Stimulated activated CD4-positive, alpha-beta T cell treated with anti-CD3 and anti-CD28 coated beads, Interleukin-12 subunit alpha, Interleukin-12 subunit beta, amount 100 ng/mL, for 48 hours (primary cell): ENCODE data around the gene BTBD3.

Experiments
- DNase-seq, 3 donors: peaks; one replicate each; pipeline ENCODE4 v3.0.0-alpha.2; 2020; ENCODE audit warnings: low read depth in 2 of 3, low spot score in 1 of 3

BTBD3 gene

GRCh38 chr20:11912659-11913415 lies 4.9 kb upstream of the BTBD3 start:
- DNase-seq = no peak

- no peak for DNase-seq
Measured at GRCh38 chr20:11918391-11918845, 725 bp downstream of the BTBD3 start.

GRCh38 chr20:11918981-11919380 lies 1.3 kb downstream of the BTBD3 start:
- DNase-seq = no peak

GRCh38 chr20:11919581-11919980 lies 1.9 kb downstream of the BTBD3 start:
- DNase-seq = no peak

- no peak for DNase-seq
Measured at GRCh38 chr20:11920083-11920482, 2.4 kb downstream of the BTBD3 start.

GRCh38 chr20:11921321-11921720 lies 3.6 kb downstream of the BTBD3 start:
- no peak for DNase-seq

GRCh38 chr20:11922561-11922960 lies 4.9 kb downstream of the BTBD3 start:
- no peak for DNase-seq

- DNase-seq = no peak
Measured at GRCh38 chr20:11924923-11925322, 7.2 kb downstream of the BTBD3 start.

- DNase-seq = no peak
Measured at GRCh38 chr20:11926292-11926998, 8.8 kb downstream of the BTBD3 start.

GRCh38 chr20:11929947-11930346 lies 12.3 kb downstream of the BTBD3 start:
- DNase-seq = no peak

- DNase-seq = no peak
Measured at GRCh38 chr20:11935212-11936154, 17.8 kb downstream of the BTBD3 start.

- no peak for DNase-seq
Measured at GRCh38 chr20:11936157-11936556, 18.5 kb downstream of the BTBD3 start.

GRCh38 chr20:11937230-11937629 lies 19.5 kb downstream of the BTBD3 start:
- no peak for DNase-seq

GRCh38 chr20:11941593-11942246 lies 24.0 kb downstream of the BTBD3 start:
- no peak for DNase-seq

GRCh38 chr20:11943778-11944177 lies 26.1 kb downstream of the BTBD3 start:
- no peak for DNase-seq

GRCh38 chr20:11948806-11949205 lies 31.1 kb downstream of the BTBD3 start:
- no peak for DNase-seq

GRCh38 chr20:11949711-11950110 lies 32.0 kb downstream of the BTBD3 start:
- DNase-seq = no peak

- no peak for DNase-seq
Measured at GRCh38 chr20:11951696-11952095, 34.0 kb downstream of the BTBD3 start.

- no peak for DNase-seq
Measured at GRCh38 chr20:11952639-11953038, 34.9 kb downstream of the BTBD3 start.

GRCh38 chr20:11957911-11958310 lies 40.2 kb downstream of the BTBD3 start:
- no peak for DNase-seq

GRCh38 chr20:11958855-11959254 lies 41.2 kb downstream of the BTBD3 start:
- no peak for DNase-seq
